Fibroblast of mammary gland (primary cell): Measurements from ENCODE around the gene COL4A1.

Experiments
- DNase-seq: peaks from one replicate; pipeline ENCODE4 v3.0.0-alpha.2; 2010; ENCODE audit warnings: low read depth
- H3K4me3 ChIP-seq: 2 replicates; pipeline ENCODE4 v1.5.1; 2011; ENCODE audit warnings: low read depth, mild to moderate bottlenecking, low read length, moderate library complexity; ENCODE audit not compliant: control insufficient read depth
- TF ChIP-seq, protein P1 (sequence below): conservative IDR thresholded peaks from 2 replicates; pipeline ENCODE4 v1.5.1; 2011; ENCODE audit warnings: low read depth, low read length, inconsistent platforms; ENCODE audit not compliant: control insufficient read depth, insufficient read depth

COL4A1 gene

DNA sequence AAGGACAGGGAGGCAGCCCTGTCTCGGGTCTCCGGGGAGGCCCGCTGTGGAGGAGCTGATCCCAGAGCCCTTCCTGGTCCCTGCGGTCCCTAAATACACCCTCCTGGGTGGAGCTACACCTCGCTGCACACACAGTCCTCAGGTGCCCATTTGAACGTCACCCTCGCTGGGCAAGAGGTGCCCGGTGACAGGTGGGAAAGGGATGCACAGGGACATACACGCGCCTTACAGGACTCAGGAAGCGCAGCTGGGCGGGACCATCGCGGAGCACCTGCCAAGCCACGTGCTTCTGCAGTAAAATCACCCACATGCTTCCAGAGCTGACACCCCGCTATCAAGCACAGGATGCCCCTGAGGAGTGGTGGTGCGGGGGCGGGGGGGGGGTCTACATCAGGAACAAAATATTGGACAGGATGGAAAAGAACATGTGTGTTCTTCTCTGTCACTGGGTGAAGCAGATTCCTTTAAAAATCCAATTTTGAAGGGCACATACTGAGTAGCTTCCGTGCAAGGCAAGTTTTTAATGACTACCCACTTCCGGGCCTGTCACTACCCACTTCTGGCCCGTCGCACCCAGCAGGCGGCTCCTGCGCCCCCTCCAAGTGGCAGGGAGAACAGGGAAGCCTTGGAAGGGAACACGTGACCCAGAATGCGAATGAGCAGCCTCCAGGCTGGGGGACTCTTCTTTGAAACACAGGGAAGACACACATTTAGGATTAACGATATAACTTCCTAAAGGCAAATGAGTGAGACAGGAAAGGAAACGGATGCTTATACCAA lies 78.9 kb downstream of the COL4A1 start:
- H3K4me3 ChIP-seq: no peak overlapping the region
- TF ChIP-seq, protein P1, sequence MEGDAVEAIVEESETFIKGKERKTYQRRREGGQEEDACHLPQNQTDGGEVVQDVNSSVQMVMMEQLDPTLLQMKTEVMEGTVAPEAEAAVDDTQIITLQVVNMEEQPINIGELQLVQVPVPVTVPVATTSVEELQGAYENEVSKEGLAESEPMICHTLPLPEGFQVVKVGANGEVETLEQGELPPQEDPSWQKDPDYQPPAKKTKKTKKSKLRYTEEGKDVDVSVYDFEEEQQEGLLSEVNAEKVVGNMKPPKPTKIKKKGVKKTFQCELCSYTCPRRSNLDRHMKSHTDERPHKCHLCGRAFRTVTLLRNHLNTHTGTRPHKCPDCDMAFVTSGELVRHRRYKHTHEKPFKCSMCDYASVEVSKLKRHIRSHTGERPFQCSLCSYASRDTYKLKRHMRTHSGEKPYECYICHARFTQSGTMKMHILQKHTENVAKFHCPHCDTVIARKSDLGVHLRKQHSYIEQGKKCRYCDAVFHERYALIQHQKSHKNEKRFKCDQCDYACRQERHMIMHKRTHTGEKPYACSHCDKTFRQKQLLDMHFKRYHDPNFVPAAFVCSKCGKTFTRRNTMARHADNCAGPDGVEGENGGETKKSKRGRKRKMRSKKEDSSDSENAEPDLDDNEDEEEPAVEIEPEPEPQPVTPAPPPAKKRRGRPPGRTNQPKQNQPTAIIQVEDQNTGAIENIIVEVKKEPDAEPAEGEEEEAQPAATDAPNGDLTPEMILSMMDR: no peak
- no peak for DNase-seq

DNA sequence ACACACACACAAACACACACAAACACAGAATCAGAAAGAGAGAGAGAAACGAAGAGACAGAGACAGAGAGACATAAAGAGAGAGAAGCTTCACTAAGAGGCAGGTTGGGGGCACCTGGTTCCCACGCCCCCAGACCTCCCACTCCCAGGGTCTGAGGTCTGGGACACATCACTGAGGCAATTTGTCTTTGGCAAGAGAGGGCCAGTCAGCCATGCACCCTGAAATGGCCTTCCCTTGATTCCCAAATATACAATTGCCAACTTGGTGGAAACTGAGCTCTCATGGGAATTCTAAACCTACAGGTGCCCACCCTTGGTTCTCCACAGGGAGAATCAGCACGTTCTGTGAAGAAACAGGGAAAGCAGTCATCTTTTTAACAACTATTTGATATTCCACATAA lies 79.5 kb downstream of the COL4A1 start:
- TF ChIP-seq, protein P1: no peak
- no peak overlapping the region for H3K4me3 ChIP-seq
- no peak for DNase-seq

DNA sequence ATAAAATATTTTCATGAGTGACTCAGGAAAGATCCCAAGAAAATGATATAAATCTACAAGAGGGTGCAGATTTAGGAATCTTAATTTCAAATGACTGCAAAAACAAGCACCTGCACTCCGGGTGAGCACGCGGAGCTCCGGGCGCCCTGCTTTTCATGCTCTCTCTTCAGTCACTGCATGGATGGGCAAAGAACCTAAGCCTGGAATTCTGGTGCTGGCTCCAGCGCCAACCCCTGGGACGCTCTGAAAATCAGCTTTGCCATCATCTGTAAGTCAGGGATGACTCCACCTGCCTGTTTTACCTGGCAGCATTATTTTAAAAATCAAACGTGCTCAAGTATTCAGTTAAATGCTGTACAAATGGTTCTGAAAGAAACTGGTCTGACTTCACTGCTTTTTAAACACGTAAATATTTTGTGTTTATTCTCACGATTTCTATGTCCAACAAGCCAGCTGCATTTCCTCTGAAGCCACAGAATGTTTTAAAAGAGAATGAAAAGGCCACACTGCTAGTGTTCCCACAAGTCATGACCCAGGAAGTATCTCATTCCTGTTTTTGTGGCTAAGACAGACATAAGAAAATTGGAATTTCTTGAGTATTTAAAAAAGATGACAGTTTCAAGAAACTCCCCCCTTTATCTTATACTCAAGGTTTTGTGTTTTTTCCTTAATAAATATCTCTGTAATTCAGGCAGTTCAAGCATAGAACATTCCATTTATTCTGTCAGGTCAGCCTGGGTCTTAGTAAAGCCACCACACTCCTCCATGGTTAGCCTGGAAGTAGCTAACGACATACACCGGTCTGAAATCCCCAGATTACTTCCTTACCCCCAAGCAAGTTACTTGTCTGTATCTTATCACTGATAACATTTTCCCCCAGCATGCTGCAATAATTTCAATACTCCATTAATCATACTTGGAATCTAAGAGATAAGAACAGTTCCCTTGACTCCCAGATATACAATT lies 81.1 kb downstream of the COL4A1 start:
- DNase-seq: no peak
- TF ChIP-seq, protein P1: no peak
- no peak overlapping the region for H3K4me3 ChIP-seq

DNA sequence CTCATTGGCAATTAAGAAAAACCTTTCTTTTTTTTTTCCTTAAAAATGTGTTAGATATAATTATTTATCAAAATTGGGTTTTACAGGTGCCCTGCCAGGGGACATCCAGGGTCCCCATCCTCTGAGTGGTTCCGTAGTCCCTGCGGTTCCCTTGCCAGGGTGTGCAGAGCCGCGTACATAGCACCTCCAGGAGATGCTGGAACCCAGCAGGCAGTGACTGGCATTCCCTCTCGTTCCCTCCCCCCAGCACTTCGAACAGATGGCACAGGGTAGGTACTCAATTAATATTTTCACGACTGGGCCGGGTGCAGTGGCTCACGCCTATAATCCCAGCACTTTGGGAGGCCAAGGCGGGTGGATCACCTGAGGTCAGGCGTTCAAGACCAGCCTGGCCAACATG lies 82.0 kb downstream of the COL4A1 start:
- TF ChIP-seq, protein P1: no peak
- DNase-seq: no peak
- H3K4me3 ChIP-seq: no peak overlapping the region

DNA sequence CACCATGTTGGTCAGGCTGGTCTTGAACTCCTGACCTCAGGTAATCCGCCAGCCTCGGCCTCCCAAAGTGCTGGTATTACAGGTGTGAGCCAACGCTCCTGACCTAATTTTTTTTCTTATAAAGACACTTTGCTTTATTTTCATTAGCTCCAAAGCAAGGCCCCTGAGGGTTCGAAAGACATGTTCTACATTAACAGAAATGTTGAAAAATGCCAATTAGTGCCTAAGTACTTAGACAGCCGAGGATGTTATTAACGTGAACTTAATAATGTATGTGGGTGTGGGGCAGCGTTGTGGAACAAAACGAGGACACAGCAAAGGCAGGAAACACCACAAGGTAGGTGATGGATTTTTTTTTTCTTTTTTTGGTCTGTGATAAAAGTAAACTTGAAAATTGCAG lies 82.4 kb downstream of the COL4A1 start:
- TF ChIP-seq, protein P1: no peak
- no peak for DNase-seq
- H3K4me3 ChIP-seq: no peak overlapping the region

DNA sequence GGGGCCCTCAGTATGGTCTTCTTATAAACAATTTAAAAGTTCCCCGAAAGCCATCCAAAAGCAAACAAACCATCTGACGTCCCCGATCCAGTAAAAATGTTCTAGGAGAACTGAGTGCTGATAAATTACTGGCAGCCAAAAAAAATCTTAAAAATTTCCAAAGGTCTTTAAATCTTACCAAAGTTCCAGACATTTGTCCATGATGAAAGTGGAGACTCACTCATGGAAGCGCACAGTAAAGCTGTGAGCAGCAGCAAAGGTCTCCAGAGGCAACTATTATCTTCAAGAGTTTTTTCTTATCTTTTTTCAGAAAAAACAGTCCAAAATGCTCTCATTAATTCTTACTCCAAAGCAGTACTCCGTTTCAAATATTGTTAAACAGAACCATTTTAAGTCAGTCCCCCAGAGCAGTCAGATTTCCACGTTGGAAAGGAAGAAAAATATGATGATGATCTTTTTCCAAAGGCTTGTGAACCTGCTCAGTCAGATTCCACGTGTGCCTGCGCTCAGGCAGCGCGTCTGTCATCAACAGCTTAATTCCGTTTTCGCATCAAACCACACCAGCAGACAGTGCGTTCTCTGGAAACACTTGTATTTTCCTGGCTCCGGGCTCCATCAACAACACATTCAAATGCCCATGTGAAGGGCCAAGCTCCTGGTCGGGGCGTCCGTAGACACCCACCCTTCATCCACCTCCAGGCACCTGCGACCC lies 85.4 kb downstream of the COL4A1 start:
- peak; percentile 26 for DNase-seq
- no peak overlapping the region for H3K4me3 ChIP-seq
- TF ChIP-seq, protein P1: no peak
